Measurements from ENCODE around the gene PFKP.

GRCh38 chr10:3020881-3021280 is 46.5 kb upstream of the PFKP start:
- TF ChIP-seq POLR2AphosphoS5 (IDR thresholded peaks at IDR 0.05; ENCODE audit: low read depth, low read length) (no peak), POLR2A (IDR thresholded peaks at IDR 0.05; ENCODE audit: low read depth, low read length) (no peak), SPI1 (IDR thresholded peaks at IDR 0.05; ENCODE audit: low read depth, low read length) (no peak), TAF1 (IDR thresholded peaks at IDR 0.05; ENCODE audit: low read depth, low read length) (no peak)

All from GM12891 (cell line).